GM12873 (cell line): ENCODE results near the gene TMEM131L.

Experiments
- CTCF ChIP-seq: IDR thresholded peaks from 2 replicates; pipeline ENCODE4 v1.5.1; 2012; ENCODE audit warnings: low read depth, mild to moderate bottlenecking, moderate library complexity, low read length, control low read depth; ENCODE audit not compliant: insufficient read depth; ENCODE audit errors: missing control alignments

The TMEM131L gene

GRCh38 chr4:153528705-153529485 lies 62.7 kb downstream of the TMEM131L start:
- no peak for TF ChIP-seq CTCF

- TF ChIP-seq CTCF: no peak
These were observed 63.5 kb downstream of the TMEM131L start for GRCh38 chr4:153529646-153530045.

- TF ChIP-seq CTCF: no peak
These were observed 64.3 kb downstream of the TMEM131L start for GRCh38 chr4:153530284-153530999.

GRCh38 chr4:153531000-153531358 lies 64.8 kb downstream of the TMEM131L start:
- peak; percentile 31 for TF ChIP-seq CTCF

- no peak for TF ChIP-seq CTCF
These were observed 65.9 kb downstream of the TMEM131L start for GRCh38 chr4:153531976-153532626.

- no peak for TF ChIP-seq CTCF
These were observed 66.5 kb downstream of the TMEM131L start for GRCh38 chr4:153532636-153533035.

- no peak for TF ChIP-seq CTCF
These were observed 67.2 kb downstream of the TMEM131L start for GRCh38 chr4:153533387-153533786.
